Endothelial cell of umbilical vein (primary cell): ENCODE data around the gene SRCIN1.

Experiments used
- CTCF ChIP-seq, 2 donors: IDR thresholded peaks; 1 replicate in 1 of 2; 2 replicates in 1 of 2; pipeline ENCODE4 v1.5.1; 2011; ENCODE audit warnings: low read length in 2 of 2, mild to moderate bottlenecking in 2 of 2, moderate library complexity in 2 of 2, control low read depth in 1 of 2, inconsistent platforms in 1 of 2, low read depth in 1 of 2; ENCODE audit not compliant: insufficient read depth in 1 of 2; ENCODE audit errors: extremely low read depth in 1 of 2
- EZH2 ChIP-seq: IDR thresholded peaks from 2 replicates; pipeline ENCODE4 v1.6.1; 2012; ENCODE audit warnings: borderline replicate concordance, low read depth, mild to moderate bottlenecking, moderate library complexity, low read length, inconsistent platforms; ENCODE audit not compliant: severe bottlenecking
- FOS ChIP-seq: IDR thresholded peaks from 2 replicates; pipeline ENCODE4 v1.6.1; 2011; ENCODE audit warnings: mild to moderate bottlenecking, low read length, moderate library complexity, borderline replicate concordance; ENCODE audit not compliant: insufficient read depth
- GATA2 ChIP-seq: IDR thresholded peaks from 2 replicates; pipeline ENCODE4 v1.7.0; 2011; ENCODE audit warnings: low read depth, mild to moderate bottlenecking, moderate library complexity, mixed read lengths, low read length; ENCODE audit not compliant: insufficient read length, insufficient read depth
- JUN ChIP-seq: IDR thresholded peaks from 2 replicates; pipeline ENCODE4 v1.6.1; 2011; ENCODE audit warnings: borderline replicate concordance, low read depth; ENCODE audit not compliant: insufficient read length, insufficient read depth
- MYC ChIP-seq: IDR thresholded peaks from one replicate; pipeline ENCODE4 v1.6.1; 2011; ENCODE audit warnings: mild to moderate bottlenecking, low read depth, low read length
- POLR2A ChIP-seq: IDR thresholded peaks from 2 replicates; pipeline ENCODE4 v1.6.1; 2012; ENCODE audit warnings: low read depth, mild to moderate bottlenecking, control low read depth, low read length
- POLR2AphosphoS5 ChIP-seq: IDR thresholded peaks from 2 replicates; pipeline ENCODE4 v1.6.1; 2012; ENCODE audit warnings: low read depth, mild to moderate bottlenecking, control low read depth, low read length, moderate library complexity; ENCODE audit not compliant: insufficient read depth
- TF ChIP-seq, protein P1 (sequence below): IDR thresholded peaks from 2 replicates; pipeline ENCODE4 v1.6.1; 2011; ENCODE audit not compliant: insufficient read depth, insufficient read length

- TF ChIP-seq CTCF (IDR thresholded peaks at IDR 0.05; ENCODE audit: extremely low read depth in 1 of 2, insufficient read depth in 1 of 2, low read depth in 1 of 2, low read length in 2 of 2) (no peak), POLR2AphosphoS5 (no peak), POLR2A (no peak), EZH2 (no peak), MYC (no peak), FOS (no peak), GATA2 (no peak), JUN (no peak)
- TF ChIP-seq, protein P1, sequence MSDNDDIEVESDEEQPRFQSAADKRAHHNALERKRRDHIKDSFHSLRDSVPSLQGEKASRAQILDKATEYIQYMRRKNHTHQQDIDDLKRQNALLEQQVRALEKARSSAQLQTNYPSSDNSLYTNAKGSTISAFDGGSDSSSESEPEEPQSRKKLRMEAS = no peak
These were observed 1.8 kb downstream of the SRCIN1 start for GRCh38 chr17:38603786-38604478.
